ENCODE measurements around the gene NAV1.
A peak's percentile ranks its signal among the peaks of the same experiment; 100 is the strongest.

Gene NAV1

GRCh38 chr1:201554789-201555592 is 16.1 kb downstream of the NAV1 start:
- CTCF ChIA-PET: interaction anchor here (0.7 to 1.6 kb wide), 6 partner anchors 24 to 270 kb away, joined by 3 to 6 read pairs (median 4); no protein-coding TSS in a partner anchor
- TF ChIP-seq FOXA1 (IDR thresholded peaks at IDR 0.05) (no peak), SP1 (IDR thresholded peaks at IDR 0.05) (no peak), ELF4 (IDR thresholded peaks at IDR 0.05) (no peak), BHLHE40 (IDR thresholded peaks at IDR 0.05; ENCODE audit: borderline replicate concordance) (no peak), CTBP1 (IDR thresholded peaks at IDR 0.05; ENCODE audit: borderline replicate concordance) (no peak), ZNF384 (IDR thresholded peaks at IDR 0.05) (no peak)
- no peak for DNase-seq (ENCODE audit: extremely low spot score)
- POLR2A ChIA-PET: no interaction called here

- ChIA-PET CTCF (interaction anchor here (0.7 to 1.6 kb wide), 5 partner anchors 25 to 269 kb away, joined by 3 to 6 read pairs (median 3); no protein-coding TSS in a partner anchor), POLR2A (no interaction called here)
- no peak for TF ChIP-seq FOXM1 (IDR thresholded peaks at IDR 0.05; ENCODE audit: borderline replicate concordance)
- TF ChIP-seq FOXA1 (IDR thresholded peaks at IDR 0.05): no peak
- no peak for TF ChIP-seq BHLHE40 (IDR thresholded peaks at IDR 0.05; ENCODE audit: borderline replicate concordance)
- no peak for TF ChIP-seq HDGF (IDR thresholded peaks at IDR 0.05; ENCODE audit: borderline replicate concordance)
- TF ChIP-seq ZNF384 (IDR thresholded peaks at IDR 0.05): no peak
- TF ChIP-seq LEF1 (IDR thresholded peaks at IDR 0.05; ENCODE audit: borderline replicate concordance): no peak
- TF ChIP-seq TARDBP (IDR thresholded peaks at IDR 0.05): no peak
- no peak for TF ChIP-seq ELF4 (IDR thresholded peaks at IDR 0.05)
- TF ChIP-seq ARNT (IDR thresholded peaks at IDR 0.05): no peak
- TF ChIP-seq SP1 (IDR thresholded peaks at IDR 0.05): no peak
- TF ChIP-seq SUZ12 (IDR thresholded peaks at IDR 0.05): no peak
- no peak for TF ChIP-seq NFRKB (IDR thresholded peaks at IDR 0.05)
- DNase-seq (ENCODE audit: extremely low spot score): no peak
Observed at GRCh38 chr1:201555593-201555945, 16.6 kb downstream of the NAV1 start.

DNA sequence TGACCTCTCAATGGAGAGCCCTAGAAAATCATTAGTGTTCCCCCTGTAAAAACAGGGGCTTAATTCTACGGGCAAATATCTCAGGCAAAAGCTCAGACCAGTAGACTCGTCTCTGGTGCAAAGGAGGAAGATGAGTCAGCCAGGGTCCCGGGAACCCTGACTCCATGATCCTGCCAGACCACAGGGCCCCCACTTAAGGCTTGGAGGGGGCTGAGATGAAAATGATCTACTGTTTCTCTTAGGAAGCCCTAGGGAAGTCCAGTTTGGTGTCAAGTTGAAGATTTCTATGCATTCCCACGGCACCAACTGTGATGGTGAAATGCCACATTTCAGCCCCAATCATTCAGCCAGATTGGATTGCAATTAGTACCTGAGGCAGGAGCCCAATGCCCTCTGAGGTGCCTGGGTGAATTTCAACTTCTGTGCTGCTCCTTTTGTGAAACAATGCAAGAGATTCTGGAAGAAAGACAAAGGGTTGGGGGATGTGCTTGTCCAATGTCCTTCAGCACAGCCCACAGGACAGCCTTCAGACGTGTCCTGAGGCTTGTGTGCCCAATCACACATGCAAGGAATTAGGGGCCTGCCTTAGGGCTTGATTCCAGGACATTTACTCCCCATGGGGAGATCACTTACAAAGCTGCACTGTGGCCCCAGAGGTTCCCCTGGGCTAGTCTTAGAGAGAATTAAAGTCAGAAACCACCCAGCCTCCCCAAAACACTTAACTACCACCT is 18.1 kb downstream of the NAV1 start:
- CTCF ChIA-PET: interaction anchor here (0.9 to 1.0 kb wide), 2 partner anchors 147 to 236 kb away, joined by 3 to 4 read pairs; no protein-coding TSS in a partner anchor
- DNase-seq (ENCODE audit: extremely low spot score): no peak
- POLR2A ChIA-PET: interaction anchor here (0.6 to 1.0 kb wide), 2 partner anchors 54 to 110 kb away, joined by 3 read pairs; no protein-coding TSS in a partner anchor
- TF ChIP-seq ZNF384 (IDR thresholded peaks at IDR 0.05) (no peak), TARDBP (IDR thresholded peaks at IDR 0.05) (no peak), SUZ12 (IDR thresholded peaks at IDR 0.05) (no peak), ELF4 (IDR thresholded peaks at IDR 0.05) (no peak), FOXA1 (IDR thresholded peaks at IDR 0.05) (no peak), L3MBTL2 (conservative IDR thresholded peaks at IDR 0.05) (no peak), FOXM1 (IDR thresholded peaks at IDR 0.05; ENCODE audit: borderline replicate concordance) (no peak), SP1 (IDR thresholded peaks at IDR 0.05) (no peak), LEF1 (IDR thresholded peaks at IDR 0.05; ENCODE audit: borderline replicate concordance) (no peak), CTBP1 (IDR thresholded peaks at IDR 0.05; ENCODE audit: borderline replicate concordance) (no peak), HDGF (IDR thresholded peaks at IDR 0.05; ENCODE audit: borderline replicate concordance) (no peak), NFRKB (IDR thresholded peaks at IDR 0.05) (no peak)

- ChIA-PET CTCF (interaction anchor here (0.9 to 2.8 kb wide), 3 partner anchors 26 to 235 kb away, joined by 3 to 23 read pairs (median 4); no protein-coding TSS in a partner anchor), POLR2A (interaction anchor here (1.0 kb wide), 1 partner anchor 53 kb away, joined by 3 read pairs; no protein-coding TSS in a partner anchor)
- TF ChIP-seq HDGF (IDR thresholded peaks at IDR 0.05; ENCODE audit: borderline replicate concordance) (no peak), ELF4 (IDR thresholded peaks at IDR 0.05) (no peak), NFRKB (IDR thresholded peaks at IDR 0.05) (no peak), BHLHE40 (IDR thresholded peaks at IDR 0.05; ENCODE audit: borderline replicate concordance) (no peak), CTBP1 (IDR thresholded peaks at IDR 0.05; ENCODE audit: borderline replicate concordance) (no peak), ZNF384 (IDR thresholded peaks at IDR 0.05) (no peak), FOXK2 (IDR thresholded peaks at IDR 0.05) (no peak), FOXA1 (IDR thresholded peaks at IDR 0.05) (no peak), FOXM1 (IDR thresholded peaks at IDR 0.05; ENCODE audit: borderline replicate concordance) (no peak), L3MBTL2 (conservative IDR thresholded peaks at IDR 0.05) (no peak), LEF1 (IDR thresholded peaks at IDR 0.05; ENCODE audit: borderline replicate concordance) (no peak), ARNT (IDR thresholded peaks at IDR 0.05) (no peak), TARDBP (IDR thresholded peaks at IDR 0.05) (no peak), SUZ12 (IDR thresholded peaks at IDR 0.05) (no peak), SP1 (IDR thresholded peaks at IDR 0.05) (no peak)
- TF ChIP-seq, protein P1, sequence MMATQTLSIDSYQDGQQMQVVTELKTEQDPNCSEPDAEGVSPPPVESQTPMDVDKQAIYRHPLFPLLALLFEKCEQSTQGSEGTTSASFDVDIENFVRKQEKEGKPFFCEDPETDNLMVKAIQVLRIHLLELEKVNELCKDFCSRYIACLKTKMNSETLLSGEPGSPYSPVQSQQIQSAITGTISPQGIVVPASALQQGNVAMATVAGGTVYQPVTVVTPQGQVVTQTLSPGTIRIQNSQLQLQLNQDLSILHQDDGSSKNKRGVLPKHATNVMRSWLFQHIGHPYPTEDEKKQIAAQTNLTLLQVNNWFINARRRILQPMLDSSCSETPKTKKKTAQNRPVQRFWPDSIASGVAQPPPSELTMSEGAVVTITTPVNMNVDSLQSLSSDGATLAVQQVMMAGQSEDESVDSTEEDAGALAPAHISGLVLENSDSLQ (IDR thresholded peaks at IDR 0.05): no peak
- DNase-seq (ENCODE audit: extremely low spot score): no peak
Observed at GRCh38 chr1:201557572-201557958, 18.6 kb downstream of the NAV1 start.

- ChIA-PET POLR2A (no interaction called here), CTCF (interaction anchor here (0.6 to 2.8 kb wide), 10 partner anchors 14 to 235 kb away, joined by 3 to 29 read pairs (median 4); no protein-coding TSS in a partner anchor)
- peak; percentile 93 for DNase-seq (ENCODE audit: extremely low spot score)
- TF ChIP-seq SP1 (IDR thresholded peaks at IDR 0.05) (no peak), LEF1 (IDR thresholded peaks at IDR 0.05; ENCODE audit: borderline replicate concordance) (no peak), FOXA1 (IDR thresholded peaks at IDR 0.05) (no peak), TARDBP (IDR thresholded peaks at IDR 0.05) (no peak), ARNT (IDR thresholded peaks at IDR 0.05) (no peak), L3MBTL2 (conservative IDR thresholded peaks at IDR 0.05) (no peak; the same call in 1 of the 2 replicates), BHLHE40 (IDR thresholded peaks at IDR 0.05; ENCODE audit: borderline replicate concordance) (no peak), FOXK2 (IDR thresholded peaks at IDR 0.05) (no peak), NFRKB (IDR thresholded peaks at IDR 0.05) (no peak), ZNF384 (IDR thresholded peaks at IDR 0.05) (no peak), CTBP1 (IDR thresholded peaks at IDR 0.05; ENCODE audit: borderline replicate concordance) (no peak), SUZ12 (IDR thresholded peaks at IDR 0.05) (no peak), HDGF (IDR thresholded peaks at IDR 0.05; ENCODE audit: borderline replicate concordance) (no peak), ELF4 (IDR thresholded peaks at IDR 0.05) (no peak), FOXM1 (IDR thresholded peaks at IDR 0.05; ENCODE audit: borderline replicate concordance) (no peak)
- TF ChIP-seq, protein P1 (IDR thresholded peaks at IDR 0.05): no peak
Observed at GRCh38 chr1:201559679-201560162, 20.8 kb downstream of the NAV1 start.
